MCF 10A (cell line): ENCODE measurements around the gene CSRP1. TPM values are rescaled to one million over a fixed set of nuclear protein-coding genes. Genes with fewer than 3 reads are reported as not detected.
A peak's percentile ranks its signal among the peaks of the same experiment; 100 is the strongest.

Experiments
- BruUV-seq: library from RNA; stranded (reverse); fragments of 400-500 nt; replicated peaks from 2 replicates; lab custom pipeline; 2021; lab: Mats Ljungman, UMichigan
- CTCF ChIA-PET: fragments of 300-600 bp; sonication (Branson Sonifier 250); formaldehyde crosslinking; extraction: SDS; loops from one replicate; lab custom pipeline; 2021; ENCODE audit warnings: antibody characterized with exemption, inconsistent platforms; lab: Yijun Ruan, JAX
- POLR2A ChIA-PET: fragments of 300-600, 350-650 bp; sonication (Branson Sonifier 250); formaldehyde crosslinking; extraction: SDS; loops from one replicate; lab custom pipeline; 2020; ENCODE audit warnings: antibody characterized with exemption, inconsistent platforms; lab: Yijun Ruan, JAX
- DNase-seq: peaks from one replicate; pipeline ENCODE4 v3.0.0-alpha.2; 2018; ENCODE audit not compliant: unreplicated experiment
- H3K27ac Mint-ChIP-seq: one replicate; pipeline ENCODE4 v1.8.0; 2022; ENCODE audit warnings: mild to moderate bottlenecking, low read depth, mixed read lengths; ENCODE audit not compliant: unreplicated experiment
- H3K27me3 Mint-ChIP-seq: one replicate; pipeline ENCODE4 v1.8.0; 2022; ENCODE audit warnings: mixed read lengths; ENCODE audit not compliant: insufficient read depth, unreplicated experiment
- H3K36me3 Mint-ChIP-seq: one replicate; pipeline ENCODE4 v1.8.0; 2022; ENCODE audit warnings: mild to moderate bottlenecking, moderate library complexity, mixed read lengths; ENCODE audit not compliant: insufficient read depth, unreplicated experiment
- H3K4me1 Mint-ChIP-seq: one replicate; pipeline ENCODE4 v1.8.0; 2022; ENCODE audit warnings: mixed read lengths; ENCODE audit not compliant: insufficient read depth, unreplicated experiment
- H3K4me3 Mint-ChIP-seq: one replicate; pipeline ENCODE4 v1.8.0; 2022; ENCODE audit warnings: mild to moderate bottlenecking, moderate library complexity, mixed read lengths; ENCODE audit not compliant: unreplicated experiment
- H3K9me3 Mint-ChIP-seq: one replicate; pipeline ENCODE4 v1.8.0; 2022; ENCODE audit warnings: mixed read lengths; ENCODE audit not compliant: unreplicated experiment
- intact Hi-C: fragments of 100-400 bp; cut with micrococcal nuclease; formaldehyde crosslinking; loops from 2 replicates; pipeline ENCODE4 v1.14.1; 2022
- total RNA-seq: library from RNA; stranded (reverse); gene quantifications from 2 replicates; pipeline ENCODE4 v1.2.3, GENCODE V29; 2022
- TF ChIP-seq, protein P1 (sequence below): fragments of 200-600 bp; IDR thresholded peaks from one replicate; pipeline ENCODE4 v1.8.0; 2022; ENCODE audit warnings: antibody characterized with exemption, mild to moderate bottlenecking; ENCODE audit not compliant: unreplicated experiment

The CSRP1 gene
- total RNA-seq, 1 experiment from 2014 or later: 358 TPM

DNA sequence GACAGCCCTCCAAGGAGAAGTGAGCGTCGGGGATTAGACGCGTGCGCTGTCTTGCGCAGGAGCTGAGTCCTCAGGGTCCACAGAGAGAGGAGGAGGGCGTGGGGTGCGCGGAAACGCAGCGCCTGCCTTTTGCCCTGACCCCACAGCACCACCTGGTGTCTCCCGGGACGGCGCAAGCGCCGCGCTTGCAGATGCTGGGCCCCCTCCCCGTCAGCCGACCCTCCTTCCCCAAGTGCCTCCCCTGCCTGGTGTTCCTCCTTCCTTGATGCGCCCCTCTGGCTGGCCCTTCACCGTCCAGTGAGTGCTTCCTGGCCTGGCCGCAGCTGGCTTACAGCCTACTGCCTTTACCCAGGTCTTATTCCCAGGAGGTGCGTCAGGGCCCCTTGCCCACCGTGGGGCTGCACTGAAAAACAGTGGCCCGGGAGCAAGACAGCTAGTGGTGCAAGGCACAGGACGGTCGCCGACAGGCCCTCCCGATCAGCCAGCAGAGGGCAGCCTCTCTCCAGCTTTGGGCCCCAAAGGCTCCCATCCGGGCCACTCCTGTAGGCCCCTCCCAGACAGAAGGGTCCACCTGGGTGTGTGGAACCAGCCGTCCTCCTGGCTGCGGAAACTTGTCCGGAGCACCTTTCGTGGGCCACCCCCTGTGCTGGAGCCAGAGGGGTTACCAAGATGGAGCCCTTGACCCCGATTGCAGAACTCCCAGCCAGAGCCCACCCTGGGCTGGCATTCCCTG, 25.0 kb downstream of the CSRP1 start:
- TF ChIP-seq, protein P1, sequence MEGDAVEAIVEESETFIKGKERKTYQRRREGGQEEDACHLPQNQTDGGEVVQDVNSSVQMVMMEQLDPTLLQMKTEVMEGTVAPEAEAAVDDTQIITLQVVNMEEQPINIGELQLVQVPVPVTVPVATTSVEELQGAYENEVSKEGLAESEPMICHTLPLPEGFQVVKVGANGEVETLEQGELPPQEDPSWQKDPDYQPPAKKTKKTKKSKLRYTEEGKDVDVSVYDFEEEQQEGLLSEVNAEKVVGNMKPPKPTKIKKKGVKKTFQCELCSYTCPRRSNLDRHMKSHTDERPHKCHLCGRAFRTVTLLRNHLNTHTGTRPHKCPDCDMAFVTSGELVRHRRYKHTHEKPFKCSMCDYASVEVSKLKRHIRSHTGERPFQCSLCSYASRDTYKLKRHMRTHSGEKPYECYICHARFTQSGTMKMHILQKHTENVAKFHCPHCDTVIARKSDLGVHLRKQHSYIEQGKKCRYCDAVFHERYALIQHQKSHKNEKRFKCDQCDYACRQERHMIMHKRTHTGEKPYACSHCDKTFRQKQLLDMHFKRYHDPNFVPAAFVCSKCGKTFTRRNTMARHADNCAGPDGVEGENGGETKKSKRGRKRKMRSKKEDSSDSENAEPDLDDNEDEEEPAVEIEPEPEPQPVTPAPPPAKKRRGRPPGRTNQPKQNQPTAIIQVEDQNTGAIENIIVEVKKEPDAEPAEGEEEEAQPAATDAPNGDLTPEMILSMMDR: peak; percentile 100
- ChIA-PET CTCF (interaction anchor here (0.6 to 70.3 kb wide), 31 partner anchors 9 to 759 kb away, joined by 3 to 3816 read pairs (median 5); partner anchors contain the start of genes CSRP1 and PHLDA3), POLR2A (interaction anchor here (0.7 to 41.5 kb wide), 9 partner anchors 8 to 457 kb away, joined by 3 to 1388 read pairs (median 6); partner anchors contain the start of genes CSRP1 and PHLDA3)
- DNase-seq: peak; percentile 94
- H3K4me1 Mint-ChIP-seq: peaks cover 33% of the 10 kb centered on the region
- H3K27ac Mint-ChIP-seq: no peak overlapping the region
- peaks cover 46% of the 10 kb centered on the region for H3K36me3 Mint-ChIP-seq
- intact Hi-C loops: loop anchor here (1.0 to 2.0 kb wide), 3 partner anchors 23 to 223 kb away; no protein-coding TSS in a partner anchor
- BruUV-seq: no TSS peak
- no peaks in the 10 kb centered on the region for H3K9me3 Mint-ChIP-seq
- peak overlapping the region; percentile 0 for H3K4me3 Mint-ChIP-seq
- H3K27me3 Mint-ChIP-seq: no peaks in the 10 kb centered on the region

DNA sequence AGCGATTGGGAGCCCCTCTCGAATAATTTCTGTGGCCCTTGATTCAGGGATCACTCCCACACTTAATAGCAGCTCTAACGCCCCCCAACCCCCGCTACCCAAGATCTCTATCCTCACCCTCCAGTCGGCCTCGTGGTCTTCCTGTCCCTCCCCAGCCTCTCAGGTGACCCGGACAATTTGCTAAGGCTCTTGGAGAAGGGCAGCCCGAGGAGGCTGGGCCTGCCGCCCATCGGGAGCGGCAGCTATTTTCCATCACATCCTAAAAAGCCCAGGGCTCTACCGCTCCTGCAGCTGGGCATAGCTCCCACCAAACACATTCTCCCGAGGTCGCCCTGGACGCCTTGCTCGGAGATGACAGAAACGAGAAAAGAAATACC, 25.9 kb downstream of the CSRP1 start:
- no peaks in the 10 kb centered on the region for H3K27me3 Mint-ChIP-seq
- TF ChIP-seq, protein P1: no peak
- ChIA-PET POLR2A (interaction anchor here (0.7 to 41.5 kb wide), 12 partner anchors 8 to 233 kb away, joined by 3 to 1388 read pairs (median 4); partner anchors contain the start of genes CSRP1 and PHLDA3), CTCF (interaction anchor here (0.6 to 70.3 kb wide), 30 partner anchors 8 to 873 kb away, joined by 3 to 3816 read pairs (median 4); partner anchors contain the start of genes CSRP1 and PHLDA3)
- H3K36me3 Mint-ChIP-seq: peaks cover 43% of the 10 kb centered on the region
- peak overlapping the region; percentile 49 for H3K27ac Mint-ChIP-seq
- BruUV-seq: TSS peak; percentile 64
- H3K4me1 Mint-ChIP-seq: peaks cover 43% of the 10 kb centered on the region
- intact Hi-C loops: no loop called here
- no peak for DNase-seq
- no peaks in the 10 kb centered on the region for H3K9me3 Mint-ChIP-seq
- peak overlapping the region; percentile 61 for H3K4me3 Mint-ChIP-seq

DNA sequence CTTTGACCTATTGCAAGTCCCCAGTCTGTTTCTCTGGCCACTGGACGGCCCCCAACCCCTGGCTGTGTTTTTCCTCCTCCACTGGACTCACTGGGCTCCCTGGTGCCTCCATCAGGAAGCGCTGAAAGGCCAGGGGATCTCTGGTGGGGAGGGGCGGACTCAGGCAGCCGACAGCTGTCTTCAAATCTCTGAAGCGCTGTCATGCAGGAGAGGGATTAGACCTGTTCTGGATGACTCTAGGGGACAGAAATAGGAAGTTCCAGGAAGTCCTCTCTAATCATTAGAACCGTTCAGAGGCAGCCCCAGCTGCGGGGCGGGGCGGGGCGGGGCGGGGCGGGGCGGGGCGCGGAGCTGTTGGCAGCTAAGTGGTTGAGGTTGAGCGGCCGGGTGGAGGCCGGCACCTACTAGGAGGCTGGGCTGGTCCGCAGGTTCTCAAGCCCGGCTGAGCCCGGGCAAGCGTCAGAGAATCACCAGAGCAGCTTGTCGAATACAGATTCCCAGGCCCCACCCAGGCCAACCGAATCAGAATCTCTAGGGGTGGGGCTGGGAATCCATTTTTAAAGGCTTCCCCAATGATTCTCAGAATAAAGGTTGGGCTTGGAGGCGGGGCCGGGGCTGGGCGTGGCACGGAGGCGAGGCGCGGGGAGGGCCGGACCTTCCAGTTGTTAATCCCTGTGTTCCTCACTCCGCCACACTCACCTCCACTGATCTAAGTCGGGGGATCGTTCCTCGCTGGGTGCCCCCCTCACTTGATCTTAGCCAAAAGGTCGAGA, 26.5 kb downstream of the CSRP1 start:
- Mint-ChIP-seq H3K9me3 (no peaks in the 10 kb centered on the region), H3K4me1 (peaks cover 48% of the 10 kb centered on the region), H3K4me3 (peak overlapping the region; percentile 61), H3K36me3 (peaks cover 43% of the 10 kb centered on the region), H3K27ac (peak overlapping the region; percentile 49), H3K27me3 (no peaks in the 10 kb centered on the region)
- TF ChIP-seq, protein P1: no peak
- CTCF ChIA-PET: interaction anchor here (0.5 to 70.3 kb wide), 21 partner anchors 7 to 307 kb away, joined by 3 to 3816 read pairs (median 5); partner anchors contain the start of genes CSRP1 and PHLDA3
- peak; percentile 94 for DNase-seq
- POLR2A ChIA-PET: interaction anchor here (0.7 to 41.5 kb wide), 13 partner anchors 9 to 233 kb away, joined by 3 to 1388 read pairs (median 4); partner anchors contain the start of genes CSRP1 and PHLDA3
- intact Hi-C loops: loop anchor here (1.0 kb wide), 2 partner anchors 32 to 45 kb away; no protein-coding TSS in a partner anchor
- BruUV-seq: no TSS peak
